SK-N-MC (cell line): Measurements from ENCODE around the gene IGSF23.
"Not testable (repeated sequence)": the region's sequence is repeated elsewhere in the genome, so short reads cannot be mapped to it uniquely, and the experiment has no call there.

Experiments used
- DNase-seq: peaks from one replicate; pipeline ENCODE4 v3.0.0-alpha.2; 2011; ENCODE audit warnings: low read depth, low spot score
- H3K27ac ChIP-seq: fragments of 200-600 bp; sonication (generic); 2 replicates; pipeline ENCODE4 v1.5.1; 2016; ENCODE audit warnings: mixed run types
- H3K36me3 ChIP-seq: fragments of 200-600 bp; sonication (generic); 2 replicates; pipeline ENCODE4 v1.6.1; 2017; ENCODE audit warnings: antibody characterized with exemption, low read length, mixed read lengths; ENCODE audit not compliant: insufficient read depth
- H3K4me3 ChIP-seq: fragments of 200-600 bp; sonication (generic); 2 replicates; pipeline ENCODE4 v1.5.1; 2016
- H3K9ac ChIP-seq: fragments of 200-600 bp; sonication (generic); 2 replicates; pipeline ENCODE4 v1.8.0; 2017; ENCODE audit warnings: mixed run types, mixed read lengths; ENCODE audit not compliant: insufficient read length
- H3K9me3 ChIP-seq: fragments of 200-600 bp; sonication (generic); 2 replicates; pipeline ENCODE4 v1.6.1; 2017; ENCODE audit warnings: low read depth, mild to moderate bottlenecking, antibody characterized with exemption, low read length, moderate library complexity, mixed read lengths
- EZH2 ChIP-seq: fragments of 200-600 bp; sonication (generic); IDR thresholded peaks from one replicate; pipeline ENCODE4 v1.6.1; 2017; ENCODE audit warnings: antibody characterized with exemption
- FOXP2 ChIP-seq: optimal IDR thresholded peaks from 2 replicates; pipeline ENCODE3; 2011; ENCODE audit warnings: mild to moderate bottlenecking, moderate library complexity; ENCODE audit not compliant: insufficient read depth; ENCODE audit errors: extremely low read length, control extremely low read depth
- POLR2AphosphoS5 ChIP-seq: IDR thresholded peaks from 2 replicates; pipeline ENCODE4 v1.6.1; 2012; ENCODE audit warnings: mild to moderate bottlenecking, low read depth, low read length, borderline replicate concordance

Gene IGSF23

GRCh38 chr19:44582581-44583265 lies 30.6 kb upstream of the IGSF23 start:
- no peak for DNase-seq
- Histone ChIP-seq H3K27ac (no peak overlapping the region), H3K9ac (no peak overlapping the region), H3K9me3 (no peaks in the 10 kb centered on the region), H3K36me3 (no peaks in the 10 kb centered on the region), H3K4me3 (no peak overlapping the region)
- TF ChIP-seq EZH2 (no peak), FOXP2 (no peak), POLR2AphosphoS5 (no peak)

DNA sequence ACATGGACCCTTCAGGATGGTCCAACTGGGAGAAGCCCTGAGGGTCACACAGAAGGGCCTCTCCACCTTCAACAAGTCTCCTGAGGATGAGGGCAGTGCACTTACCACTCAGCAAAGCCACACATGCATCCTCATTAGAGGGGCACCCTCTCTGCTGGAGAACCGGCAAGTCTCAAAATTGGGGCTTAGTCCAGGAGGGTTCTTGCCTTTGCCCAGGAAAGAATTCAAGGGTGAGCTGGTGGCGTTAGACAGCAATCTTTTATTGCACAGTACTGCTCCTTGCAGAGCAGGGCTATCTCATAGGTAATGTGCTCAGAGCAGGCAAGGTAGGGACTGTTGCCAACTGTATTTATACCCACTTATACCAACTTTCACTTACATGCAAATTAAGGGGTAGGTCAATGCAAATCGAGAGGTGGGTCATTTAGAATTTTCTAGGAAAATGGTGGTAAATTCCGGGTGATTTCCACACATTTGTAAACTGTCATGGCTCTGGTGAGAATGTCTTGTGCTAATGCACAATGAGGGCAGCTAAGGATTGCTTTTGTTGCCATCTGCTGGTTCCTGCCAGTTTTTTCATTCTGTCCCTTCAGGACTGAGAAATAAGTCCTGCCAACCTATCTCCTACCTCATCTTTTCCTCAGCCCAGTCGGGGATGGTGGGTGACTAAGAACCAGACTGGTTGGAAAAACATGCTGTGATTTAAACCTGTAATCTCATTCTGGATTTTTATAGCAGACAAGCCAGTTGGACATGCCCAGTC lies 27.8 kb upstream of the IGSF23 start:
- Histone ChIP-seq H3K4me3 (no peak overlapping the region), H3K9ac (no peak overlapping the region), H3K36me3 (no peaks in the 10 kb centered on the region), H3K27ac (no peak overlapping the region), H3K9me3 (no peaks in the 10 kb centered on the region)
- DNase-seq = no peak
- TF ChIP-seq EZH2 = no peak
- no peak for TF ChIP-seq POLR2AphosphoS5
- no peak for TF ChIP-seq FOXP2

DNA sequence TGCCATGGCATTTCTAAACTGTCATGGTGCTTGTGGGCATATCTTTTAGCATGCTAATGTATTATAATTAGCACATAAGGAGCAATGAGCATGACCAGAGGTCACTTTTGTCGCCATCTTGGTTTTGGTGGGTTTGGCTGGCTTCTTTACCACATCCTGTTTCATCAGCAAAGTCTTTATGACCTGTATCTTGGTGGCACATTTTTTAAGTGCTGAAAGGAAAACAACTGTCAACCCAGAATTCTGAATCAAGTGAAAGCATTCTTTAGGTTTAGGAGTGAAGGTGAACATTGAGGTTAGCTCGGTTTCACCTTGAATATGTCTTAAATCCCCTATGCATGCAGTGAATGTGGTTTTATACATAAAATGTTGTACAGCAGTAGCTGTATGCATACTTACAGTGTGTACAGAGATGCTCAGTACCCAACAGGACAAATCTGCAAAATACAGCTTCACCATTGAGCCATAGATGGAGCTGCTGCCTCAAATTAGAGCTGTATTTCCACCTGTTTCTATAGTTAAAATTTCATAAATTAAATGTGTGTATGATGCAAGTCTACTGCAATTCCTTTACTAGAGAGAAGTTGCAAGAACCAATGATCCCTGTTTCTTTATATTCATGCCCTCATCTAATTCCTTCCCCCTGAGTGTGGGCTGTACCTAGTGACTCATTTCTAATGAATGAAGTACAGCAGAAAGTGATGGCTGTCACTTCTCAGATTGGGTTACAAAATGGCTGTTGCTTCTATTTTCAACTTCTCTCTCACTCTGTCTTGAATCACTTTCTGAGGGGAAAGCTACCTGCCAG lies 25.2 kb upstream of the IGSF23 start:
- H3K36me3 ChIP-seq = no peaks in the 10 kb centered on the region
- peak; percentile 75 for DNase-seq
- peak overlapping the region; percentile 93 for H3K27ac ChIP-seq
- peak overlapping the region; percentile 55 for H3K9ac ChIP-seq
- 0 out of 2 replicates have a peak, but pooled peaks cover 3% of the 10 kb centered on the region for H3K9me3 ChIP-seq
- no peak overlapping the region for H3K4me3 ChIP-seq
- no peak for TF ChIP-seq FOXP2
- no peak for TF ChIP-seq POLR2AphosphoS5
- TF ChIP-seq EZH2 = no peak

GRCh38 chr19:44588771-44589112 lies 24.6 kb upstream of the IGSF23 start:
- no peak overlapping the region for H3K4me3 ChIP-seq
- H3K9ac ChIP-seq = peak overlapping the region; percentile 50

GRCh38 chr19:44590245-44591059 lies 22.9 kb upstream of the IGSF23 start:
- Histone ChIP-seq H3K27ac (no peak overlapping the region), H3K9ac (no peak overlapping the region), H3K36me3 (no peaks in the 10 kb centered on the region), H3K4me3 (no peak overlapping the region), H3K9me3 (0 out of 2 replicates have a peak, but pooled peaks cover 3% of the 10 kb centered on the region)
- TF ChIP-seq EZH2 = no peak
- no peak for TF ChIP-seq POLR2AphosphoS5
- no peak for TF ChIP-seq FOXP2
- DNase-seq = no peak

More at GRCh38 chr19:44588771-44589112, 24.6 kb upstream of the IGSF23 start:
- peak overlapping the region; percentile 93 for H3K27ac ChIP-seq
- no peak for DNase-seq
- TF ChIP-seq EZH2 = no peak
- no peak for TF ChIP-seq FOXP2
- no peak for TF ChIP-seq POLR2AphosphoS5
- 0 out of 2 replicates have a peak, but pooled peaks cover 3% of the 10 kb centered on the region for H3K9me3 ChIP-seq
- no peaks in the 10 kb centered on the region for H3K36me3 ChIP-seq

GRCh38 chr19:44591340-44591993 lies 21.9 kb upstream of the IGSF23 start:
- not testable (repeated sequence) for DNase-seq, H3K4me3 ChIP-seq, H3K36me3 ChIP-seq, H3K9ac ChIP-seq, H3K9me3 ChIP-seq, H3K27ac ChIP-seq

DNA sequence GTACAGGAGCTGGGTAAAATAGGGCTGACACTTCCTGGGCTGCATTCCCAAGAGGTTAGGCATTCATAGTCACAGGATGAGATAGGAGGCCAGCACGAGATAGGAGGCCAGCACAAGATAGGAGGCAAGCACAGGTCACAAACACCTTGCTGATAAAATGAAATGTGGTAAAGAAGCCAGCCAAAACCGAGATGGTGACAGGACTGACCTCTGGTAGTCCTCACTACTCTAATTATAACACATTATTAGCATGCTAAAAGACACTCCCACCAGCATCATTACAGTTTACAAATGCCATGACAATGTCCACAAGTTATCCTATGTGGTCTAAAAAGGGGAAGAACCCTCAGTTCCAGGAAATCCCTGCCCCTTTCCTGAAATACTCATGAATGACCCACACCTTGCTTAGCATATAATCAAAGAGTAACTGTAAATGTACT lies 20.9 kb upstream of the IGSF23 start:
- Histone ChIP-seq H3K9ac (no peak overlapping the region), H3K36me3 (no peaks in the 10 kb centered on the region), H3K4me3 (no peak overlapping the region), H3K9me3 (0 out of 2 replicates have a peak, but pooled peaks cover 3% of the 10 kb centered on the region), H3K27ac (no peak overlapping the region)
- DNase-seq = no peak
- TF ChIP-seq POLR2AphosphoS5 (no peak), FOXP2 (no peak), EZH2 (no peak)

- no peak overlapping the region for H3K9ac ChIP-seq
- no peak for DNase-seq
- 0 out of 2 replicates have a peak, but pooled peaks cover 3% of the 10 kb centered on the region for H3K9me3 ChIP-seq
- no peak overlapping the region for H3K4me3 ChIP-seq
- no peaks in the 10 kb centered on the region for H3K36me3 ChIP-seq
- TF ChIP-seq POLR2AphosphoS5 (no peak), EZH2 (no peak), FOXP2 (no peak)
- H3K27ac ChIP-seq = no peak overlapping the region
These were observed 20.1 kb upstream of the IGSF23 start for GRCh38 chr19:44593294-44593693.

DNA sequence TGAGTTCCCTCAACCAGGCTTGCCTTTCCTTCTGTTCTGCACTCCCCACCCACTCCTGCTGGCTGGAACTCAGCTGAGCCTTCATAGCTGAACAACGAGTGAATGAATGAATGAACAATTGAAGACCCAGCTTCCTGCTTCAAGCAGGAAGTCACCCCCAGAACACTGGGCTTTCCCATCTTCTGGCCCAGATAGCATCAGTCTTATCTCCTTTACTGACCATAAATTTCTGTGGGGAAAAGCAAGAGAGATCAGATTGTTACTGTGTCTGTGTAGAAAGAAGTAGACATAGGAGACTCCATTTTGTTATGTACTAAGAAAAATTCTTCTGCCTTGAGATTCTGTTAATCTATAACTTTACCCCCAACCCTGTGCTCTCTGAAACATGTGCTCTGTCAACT lies 19.5 kb upstream of the IGSF23 start:
- H3K9ac ChIP-seq, DNase-seq, H3K4me3 ChIP-seq, H3K36me3 ChIP-seq, H3K9me3 ChIP-seq, H3K27ac ChIP-seq: not testable (repeated sequence)
